GM19468 (cell line): ENCODE measurements around the gene RTN4RL2.

ENCODE experiments used
- ATAC-seq: cut with Tn5 transposase; IDR thresholded peaks from one replicate; pipeline ENCODE4 v1.9.1; 2021; ENCODE audit warnings: mild to moderate bottlenecking, moderate library complexity, moderate number of reproducible peaks; ENCODE audit not compliant: unreplicated experiment; ENCODE audit errors: extremely low read depth

Gene RTN4RL2

GRCh38 chr11:57477507-57478189 is 17.3 kb downstream of the RTN4RL2 start:
- no peak for ATAC-seq

DNA sequence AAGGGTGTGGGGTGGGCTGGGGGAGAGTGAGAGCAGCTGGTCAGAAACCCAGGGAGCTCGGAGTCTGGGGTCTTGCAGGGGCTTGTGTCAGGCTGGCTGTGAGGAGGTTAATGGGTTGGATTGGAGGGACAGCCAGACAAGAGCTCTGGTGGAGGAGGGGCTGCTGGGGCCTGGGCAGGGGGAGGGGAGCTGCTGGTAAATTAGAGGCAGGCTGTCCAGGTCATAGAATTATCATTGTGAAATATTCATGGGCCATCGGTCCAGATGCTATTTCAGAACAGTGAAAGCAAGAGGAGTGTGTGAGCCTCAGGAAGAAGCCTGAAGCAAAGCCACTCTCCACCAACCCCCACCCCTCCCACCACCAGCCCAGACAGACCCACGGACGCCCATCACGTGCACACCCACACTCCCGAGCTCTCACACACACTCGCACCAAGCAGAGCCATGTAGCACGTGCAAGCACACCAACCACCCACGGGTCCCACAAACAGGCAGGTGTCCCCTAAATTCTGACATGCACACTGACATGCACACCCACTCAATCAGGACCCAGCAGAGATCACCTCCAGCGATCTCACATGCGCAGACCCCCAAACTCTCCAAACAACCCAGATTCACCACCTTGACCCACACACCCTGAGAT is 18.8 kb downstream of the RTN4RL2 start:
- no peak for ATAC-seq

GRCh38 chr11:57479911-57480310 is 19.6 kb downstream of the RTN4RL2 start:
- ATAC-seq, result no peak

DNA sequence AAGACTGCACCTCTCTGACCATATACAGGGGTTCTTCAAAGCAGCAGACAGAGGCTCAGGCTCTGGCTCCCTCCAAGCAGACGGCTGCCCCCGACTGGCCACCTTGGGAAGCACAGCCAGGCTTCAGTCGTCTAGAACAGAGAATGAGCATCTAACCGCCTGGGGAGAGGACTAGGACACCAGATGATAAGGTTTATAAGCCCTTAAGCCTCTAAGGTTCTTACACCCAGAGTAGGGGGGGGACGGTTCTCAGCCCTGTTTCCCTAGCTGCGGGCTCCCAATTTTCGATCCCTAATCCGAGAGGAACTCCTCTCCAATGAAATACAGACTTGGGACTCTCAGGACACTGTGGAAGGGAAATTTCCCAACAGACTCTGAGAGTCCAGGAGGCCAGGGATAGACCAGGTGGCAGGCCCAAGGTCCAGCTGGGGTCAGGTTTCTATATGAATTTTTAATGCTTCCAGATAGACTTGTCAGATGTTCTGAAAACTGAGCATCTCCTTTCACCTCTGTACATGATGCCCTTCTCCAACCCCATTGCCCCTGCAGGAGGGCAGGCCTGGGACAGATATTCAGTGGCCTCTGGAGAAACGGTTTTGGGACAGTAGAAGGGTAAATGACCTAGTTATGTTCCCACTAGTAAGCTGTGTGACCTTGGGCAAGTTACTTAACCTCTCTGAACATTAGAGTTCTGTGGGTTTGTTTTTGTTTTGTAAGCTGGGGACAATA is 20.2 kb downstream of the RTN4RL2 start:
- no peak for ATAC-seq

DNA sequence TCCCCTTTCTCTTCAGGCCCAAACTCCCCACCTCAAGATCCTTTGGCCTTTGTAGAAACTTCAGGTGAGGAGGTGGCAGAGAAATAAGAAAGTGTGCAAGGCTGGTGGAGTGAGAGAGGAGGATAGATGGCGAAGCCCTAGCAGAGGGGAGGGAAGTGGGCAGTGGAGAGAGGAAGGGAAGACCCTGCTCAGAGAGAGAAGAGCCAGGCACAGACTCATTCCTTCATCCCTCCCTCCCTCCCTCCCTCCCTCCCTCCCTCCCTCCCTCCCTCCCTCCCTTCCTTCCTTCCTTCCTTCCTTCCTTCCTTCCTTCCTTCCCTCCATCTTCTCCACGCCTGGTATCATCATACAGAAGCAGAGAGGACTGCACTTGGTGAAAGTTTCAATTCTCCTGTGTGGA is 21.0 kb downstream of the RTN4RL2 start:
- ATAC-seq, result no peak

DNA sequence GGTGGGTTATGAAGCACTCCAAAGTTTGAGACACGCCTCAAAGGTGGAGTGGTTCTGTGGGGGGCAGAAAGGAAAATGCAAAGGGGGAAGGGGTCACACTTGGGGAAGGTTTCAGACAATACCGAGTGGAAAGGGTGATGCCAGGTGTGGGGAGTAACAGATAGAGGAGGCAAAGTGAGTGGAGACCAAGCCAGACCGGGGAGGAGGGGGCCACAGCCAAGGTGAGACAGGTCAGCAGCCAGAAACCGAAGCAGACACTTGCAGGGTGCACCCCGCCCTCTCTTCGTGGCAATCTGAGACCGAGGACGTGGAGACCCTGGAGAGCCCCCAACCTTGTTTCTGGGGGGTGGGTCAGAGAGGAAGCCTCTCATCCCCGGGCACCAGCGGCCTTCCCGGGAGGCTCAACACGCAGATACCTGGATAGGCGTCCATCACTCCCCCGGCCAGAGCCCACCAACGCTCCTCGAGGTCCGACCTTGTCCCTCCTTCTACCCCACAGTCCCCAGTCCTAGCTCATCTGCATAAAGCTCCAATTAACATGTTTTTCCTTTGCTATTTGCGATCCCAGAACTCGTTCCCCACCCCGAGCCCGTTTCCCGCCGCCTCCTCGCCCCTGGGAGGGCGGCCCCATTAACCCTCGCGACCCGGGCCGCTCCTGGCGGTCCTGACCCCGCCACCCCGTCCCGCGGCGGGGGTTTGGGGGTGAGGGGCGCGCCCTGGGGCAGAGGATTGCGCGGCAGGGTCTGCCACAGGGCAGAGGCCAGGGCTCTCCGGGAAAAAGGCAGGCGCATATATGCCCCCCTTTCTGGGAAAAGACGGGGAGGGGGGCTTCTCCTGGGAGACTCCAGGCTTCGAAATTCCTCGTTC is 21.8 kb downstream of the RTN4RL2 start:
- ATAC-seq, result no peak

DNA sequence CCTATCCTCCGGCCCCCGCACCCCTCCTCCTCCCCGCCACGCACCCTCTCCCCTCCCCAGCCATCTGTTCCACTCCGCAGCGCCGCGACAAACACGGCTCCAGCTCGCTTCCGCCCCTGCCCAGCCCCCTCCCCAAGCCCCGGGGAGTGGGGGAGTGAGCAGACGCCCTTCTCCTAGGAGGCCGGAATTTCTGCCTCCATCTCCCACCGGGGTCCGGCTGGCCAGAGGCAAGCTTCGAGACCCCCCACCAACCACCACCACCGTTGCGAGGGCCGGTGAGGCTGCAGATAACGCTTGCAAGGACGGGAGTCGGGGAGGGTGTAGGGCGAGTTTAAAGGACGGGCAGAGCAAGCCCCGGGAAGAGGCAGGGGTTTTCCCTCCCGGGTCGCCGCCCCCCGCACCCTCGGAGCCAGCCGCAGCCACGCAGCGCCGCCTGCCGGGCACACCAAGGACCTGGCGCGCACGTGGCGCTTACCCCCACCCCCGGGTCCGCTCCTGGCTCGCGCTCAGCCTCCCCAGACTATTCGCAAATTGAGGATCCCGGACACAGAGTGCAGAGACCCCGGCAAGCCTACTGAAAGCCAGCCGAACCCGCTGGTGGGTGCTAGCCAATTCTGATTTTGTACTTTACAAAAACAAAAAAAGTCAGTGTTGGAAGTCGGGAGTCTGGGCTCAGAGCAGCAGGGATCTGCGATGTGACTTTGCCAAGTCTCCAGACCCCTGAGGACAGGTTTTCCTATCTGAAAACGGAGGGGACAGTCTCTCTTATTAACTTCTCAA is 22.6 kb downstream of the RTN4RL2 start:
- ATAC-seq, result no peak

DNA sequence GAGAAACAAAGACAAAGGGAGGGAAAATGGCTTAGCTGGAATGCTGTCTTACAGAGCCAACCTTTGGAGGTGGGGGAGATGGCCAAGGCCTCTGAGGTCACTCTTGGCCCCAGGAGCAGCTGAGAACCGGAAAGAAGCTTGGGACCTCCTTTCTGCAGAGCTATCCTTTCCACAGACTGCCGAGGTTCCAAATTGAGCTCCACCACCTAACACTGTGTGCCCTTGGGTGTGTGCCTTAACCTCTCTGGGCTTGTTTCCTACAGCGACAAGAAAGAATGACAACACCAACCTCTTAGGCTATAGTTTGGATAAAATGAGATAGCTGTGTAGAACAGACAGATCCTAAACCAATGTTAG is 23.2 kb downstream of the RTN4RL2 start:
- ATAC-seq, result no peak

DNA sequence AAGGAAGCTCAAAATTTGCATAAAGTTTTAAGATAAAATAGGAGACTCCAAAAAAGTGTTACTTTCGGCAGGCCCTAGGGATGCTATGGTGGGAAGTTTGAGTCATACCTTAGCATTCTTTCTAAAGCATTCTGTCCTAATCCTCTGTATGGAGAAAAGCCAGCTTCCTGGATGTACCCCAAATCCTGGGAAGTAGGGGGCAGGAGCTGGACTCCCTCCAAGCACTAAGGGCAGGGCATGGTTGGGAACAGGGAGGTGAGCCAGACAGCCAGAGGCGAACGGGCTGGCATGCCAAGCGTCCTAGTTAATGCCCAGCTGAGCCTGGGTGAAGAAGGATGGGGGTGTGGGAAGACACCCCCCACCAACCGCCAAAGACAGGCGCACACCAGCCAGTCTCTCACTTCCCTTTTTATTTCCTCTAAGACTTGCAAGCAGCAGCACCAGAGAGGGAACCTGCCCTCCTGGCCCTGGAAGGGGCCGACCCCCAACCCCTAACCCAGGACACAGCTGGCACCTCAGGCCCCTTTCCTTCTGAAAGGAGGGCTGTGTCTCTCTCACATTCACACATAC is 23.9 kb downstream of the RTN4RL2 start:
- ATAC-seq, result no peak

DNA sequence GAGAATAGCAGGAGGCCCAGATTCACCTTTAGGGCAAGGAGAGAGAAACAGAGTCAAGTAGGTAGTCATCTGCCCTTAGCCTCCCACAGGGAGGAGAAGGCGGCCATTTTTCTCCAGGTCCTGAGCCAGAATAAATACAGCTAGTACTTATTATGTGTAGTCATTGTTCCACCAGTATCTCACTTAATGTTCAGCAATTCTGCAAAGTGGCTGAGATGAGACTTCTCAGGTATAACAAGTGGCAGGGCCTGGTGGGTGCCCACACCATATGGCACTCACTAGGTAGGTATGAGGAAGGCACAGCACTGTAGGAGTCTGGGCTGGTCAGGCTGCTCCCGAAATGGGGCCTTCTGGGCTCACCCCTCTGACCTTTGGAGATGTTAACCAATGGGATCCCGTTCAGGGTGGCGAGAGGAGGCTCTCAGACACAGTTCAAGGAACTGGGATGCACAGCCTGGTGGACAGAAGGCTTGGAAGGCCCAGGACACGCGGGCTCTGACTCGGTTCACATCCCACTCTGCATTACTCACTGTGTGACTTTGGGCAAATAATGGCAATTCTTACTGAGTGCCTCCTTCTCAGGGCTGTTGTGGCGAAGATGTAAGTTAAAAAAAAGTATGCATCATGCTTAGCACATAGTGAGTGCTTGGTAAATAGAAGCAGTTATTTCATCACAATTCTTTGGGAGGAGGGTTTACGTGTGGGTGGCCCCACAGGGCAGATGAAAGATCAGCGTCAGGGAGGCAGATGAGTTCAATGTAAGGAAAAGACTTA is 25.1 kb downstream of the RTN4RL2 start:
- no peak for ATAC-seq

DNA sequence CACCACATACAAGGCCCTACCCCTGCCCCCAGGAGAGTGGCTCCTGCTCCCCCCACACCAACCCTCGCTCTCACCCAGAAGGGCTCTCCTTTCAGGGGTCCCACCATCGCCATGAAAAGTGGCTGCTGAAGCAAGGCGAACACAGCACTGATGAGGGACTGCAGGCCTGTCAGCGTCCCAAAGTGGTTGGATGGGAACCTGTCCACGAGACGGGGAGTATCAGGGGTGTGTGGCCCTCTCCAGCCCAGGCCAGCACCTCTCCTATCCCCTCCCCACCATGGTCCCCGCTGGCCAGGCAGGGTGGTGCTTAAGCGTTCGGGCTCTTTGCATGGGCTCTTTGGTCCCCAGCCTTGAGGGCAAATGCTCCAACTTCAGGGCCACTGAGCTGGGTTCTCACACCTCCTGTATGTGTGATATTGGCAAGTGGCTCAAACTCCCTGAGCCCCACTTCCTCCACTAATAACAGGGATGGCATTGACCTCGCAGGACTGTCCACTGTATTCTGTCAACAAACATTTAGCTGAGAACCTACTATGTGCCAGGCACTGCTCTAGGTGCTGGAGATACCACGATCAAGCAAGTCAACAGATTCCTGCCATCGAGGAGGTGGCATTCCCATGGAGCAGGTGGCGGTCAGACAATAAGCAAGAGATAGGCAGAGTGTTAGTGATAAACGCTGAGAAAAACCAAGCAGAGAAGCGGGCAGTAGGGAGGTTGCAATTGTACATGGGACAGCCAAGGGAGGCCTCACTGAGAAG is 26.9 kb downstream of the RTN4RL2 start:
- ATAC-seq, result no peak

- ATAC-seq, result no peak
Measured at GRCh38 chr11:57487920-57488659, 27.8 kb downstream of the RTN4RL2 start.

DNA sequence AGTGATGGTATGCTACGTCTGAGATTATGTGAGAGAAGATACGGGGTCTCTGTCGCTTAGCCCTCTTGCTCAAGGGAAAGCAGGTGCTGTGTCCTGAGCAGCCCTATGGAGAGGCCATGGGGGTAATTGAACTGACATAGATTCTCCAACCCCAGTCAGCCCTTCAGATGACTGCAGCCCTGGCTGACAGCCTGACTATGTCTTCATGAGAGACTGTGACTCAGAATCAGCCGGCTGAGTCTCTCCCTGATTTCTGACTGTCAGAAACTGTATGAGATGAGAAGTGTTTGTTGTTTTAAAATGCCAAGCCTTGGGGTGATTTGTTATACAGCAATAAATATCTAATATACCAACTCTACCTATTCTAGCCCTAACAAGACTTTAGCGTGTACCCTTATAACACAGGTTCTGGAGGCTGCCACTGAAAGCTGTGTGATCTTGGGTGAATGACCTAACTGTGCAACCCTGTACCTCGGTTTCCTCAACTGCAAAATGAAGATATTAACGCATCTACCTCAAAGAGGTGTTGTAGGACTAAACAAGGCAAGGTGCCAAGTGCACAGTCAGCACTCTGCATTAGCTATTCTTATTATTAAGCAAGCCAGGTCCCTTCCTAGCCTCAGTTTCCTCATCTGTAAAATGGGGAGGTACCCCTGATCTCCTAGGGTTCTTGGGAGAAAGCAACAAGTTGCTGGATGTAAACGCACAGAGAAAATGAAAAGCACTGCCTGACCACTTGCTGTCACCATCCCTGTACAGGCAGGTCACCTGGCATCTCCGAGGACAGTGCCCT is 30.3 kb downstream of the RTN4RL2 start:
- no peak for ATAC-seq

DNA sequence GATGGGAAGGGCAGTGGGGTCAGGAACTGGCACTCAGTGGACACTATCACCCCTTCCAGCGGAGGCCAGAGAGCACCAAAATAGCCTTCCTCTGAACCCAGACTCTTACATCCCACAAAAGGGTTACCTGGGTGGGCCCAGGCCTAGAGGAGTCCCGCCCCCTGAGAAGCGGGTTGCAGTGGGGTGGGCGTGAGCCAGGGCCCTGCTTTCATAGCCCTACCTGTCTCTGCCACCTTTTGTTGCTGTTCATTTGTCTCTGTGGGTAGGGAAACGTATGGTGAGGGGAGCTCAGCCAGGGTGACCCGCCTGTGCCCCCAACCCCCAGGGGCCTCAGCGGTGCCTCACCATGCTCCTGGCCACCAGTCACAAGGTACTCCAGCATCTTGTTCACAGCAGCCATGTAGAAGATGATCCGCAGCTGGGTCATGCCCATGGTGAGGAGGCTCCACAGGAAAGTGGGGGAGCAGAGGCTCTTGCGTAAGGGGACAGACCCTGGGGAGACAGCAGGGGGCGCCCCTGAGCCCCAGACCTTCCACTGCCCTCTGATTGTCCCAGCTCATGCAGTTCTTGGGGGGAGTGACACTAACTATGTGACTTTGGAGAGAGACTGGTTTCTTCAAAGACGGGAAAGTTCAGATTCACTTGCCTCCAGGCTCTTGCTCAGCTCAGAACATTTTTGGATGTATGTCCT is 31.2 kb downstream of the RTN4RL2 start:
- no peak for ATAC-seq

DNA sequence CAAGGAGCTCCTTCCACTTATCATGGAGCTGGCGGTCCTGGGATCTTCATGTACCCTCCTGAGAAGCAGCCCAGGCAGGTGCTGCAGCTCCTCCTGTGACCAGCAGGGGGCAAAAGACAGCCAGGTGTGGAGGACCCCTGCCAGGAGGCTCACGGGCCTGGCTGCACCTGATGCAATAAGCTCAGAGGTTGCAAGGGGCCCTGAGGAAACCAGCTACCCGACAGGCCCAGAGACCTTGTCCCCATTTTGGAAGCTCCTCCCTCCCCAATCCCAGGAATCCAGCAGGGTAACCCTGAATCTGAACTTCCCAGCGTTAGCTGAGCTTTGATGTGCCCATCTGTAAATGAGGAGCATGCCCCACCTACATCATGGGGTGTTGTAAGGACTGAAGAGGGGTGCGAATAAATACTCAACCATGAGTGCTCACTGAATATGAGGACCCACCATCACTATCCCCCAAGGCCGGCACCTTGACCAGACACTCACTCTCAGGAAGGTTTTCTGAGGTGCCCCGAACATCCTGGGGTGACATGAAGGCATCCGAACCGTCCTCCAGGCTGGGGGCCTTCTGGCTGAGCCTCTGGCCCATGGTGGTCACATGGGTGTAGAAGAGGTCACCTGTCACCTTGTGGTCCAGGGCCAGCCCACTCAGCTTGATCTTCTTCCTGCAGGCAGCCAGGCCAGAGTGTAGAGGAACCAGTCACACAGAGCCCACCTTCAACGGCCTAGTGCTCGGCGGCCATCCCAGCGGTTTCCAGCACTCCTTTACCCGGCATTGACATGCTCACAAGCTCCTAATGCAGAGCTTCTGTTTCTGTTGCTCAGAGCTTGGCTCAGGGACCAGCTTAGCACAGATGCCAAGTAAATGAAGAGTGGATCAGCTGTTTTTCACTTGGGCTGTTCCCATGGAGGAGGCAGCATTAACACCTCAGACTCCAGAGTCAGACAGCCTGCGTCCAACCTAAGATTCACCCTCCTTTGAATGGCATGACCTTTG is 33.5 kb downstream of the RTN4RL2 start:
- peak; percentile 68 for ATAC-seq
